GM18858 (cell line): ENCODE results near the gene DNAJB13.

Experiments
- ATAC-seq: cut with Tn5 transposase; IDR thresholded peaks from one replicate; pipeline ENCODE4 v1.9.1; 2021; ENCODE audit not compliant: unreplicated experiment

Gene DNAJB13

DNA sequence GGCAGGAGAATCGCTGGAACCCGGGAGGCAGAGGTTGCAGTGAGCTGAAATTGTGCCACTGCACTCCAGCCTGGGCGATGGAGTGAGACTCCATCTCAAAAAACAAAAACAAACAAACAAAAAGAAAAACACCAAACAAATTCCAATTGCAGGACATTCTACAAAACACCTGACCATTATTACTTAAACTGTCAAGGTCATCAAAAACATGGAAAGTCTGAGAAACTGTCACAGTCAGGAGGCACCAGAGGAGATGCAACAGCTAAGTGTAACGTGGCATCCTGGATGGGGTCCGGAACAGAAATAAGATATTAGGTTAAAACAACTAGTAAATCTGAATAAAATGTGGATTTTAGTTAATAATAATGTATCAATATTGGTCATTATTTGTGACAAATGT, 914 bp upstream of the DNAJB13 start:
- ATAC-seq, result no peak

DNA sequence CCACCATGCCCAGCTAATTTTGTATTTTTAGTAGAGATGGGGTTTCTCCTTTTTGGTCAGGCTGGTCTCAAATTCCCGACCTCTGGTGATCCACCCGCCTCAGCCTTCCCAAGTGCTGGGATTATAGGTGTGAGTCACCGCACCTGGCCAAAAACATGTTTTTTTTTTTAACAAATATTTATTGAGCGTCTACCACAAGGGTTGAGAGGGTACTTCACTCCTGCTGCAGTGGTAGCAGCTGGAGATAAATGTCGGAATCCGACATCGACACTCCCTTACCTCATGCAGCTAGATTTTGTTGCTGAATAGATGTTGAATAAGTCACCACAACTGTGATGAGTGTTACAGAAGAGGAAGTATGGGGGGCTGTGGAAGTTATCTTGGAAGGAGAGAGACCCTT, 971 bp downstream of the DNAJB13 start:
- no peak for ATAC-seq

DNA sequence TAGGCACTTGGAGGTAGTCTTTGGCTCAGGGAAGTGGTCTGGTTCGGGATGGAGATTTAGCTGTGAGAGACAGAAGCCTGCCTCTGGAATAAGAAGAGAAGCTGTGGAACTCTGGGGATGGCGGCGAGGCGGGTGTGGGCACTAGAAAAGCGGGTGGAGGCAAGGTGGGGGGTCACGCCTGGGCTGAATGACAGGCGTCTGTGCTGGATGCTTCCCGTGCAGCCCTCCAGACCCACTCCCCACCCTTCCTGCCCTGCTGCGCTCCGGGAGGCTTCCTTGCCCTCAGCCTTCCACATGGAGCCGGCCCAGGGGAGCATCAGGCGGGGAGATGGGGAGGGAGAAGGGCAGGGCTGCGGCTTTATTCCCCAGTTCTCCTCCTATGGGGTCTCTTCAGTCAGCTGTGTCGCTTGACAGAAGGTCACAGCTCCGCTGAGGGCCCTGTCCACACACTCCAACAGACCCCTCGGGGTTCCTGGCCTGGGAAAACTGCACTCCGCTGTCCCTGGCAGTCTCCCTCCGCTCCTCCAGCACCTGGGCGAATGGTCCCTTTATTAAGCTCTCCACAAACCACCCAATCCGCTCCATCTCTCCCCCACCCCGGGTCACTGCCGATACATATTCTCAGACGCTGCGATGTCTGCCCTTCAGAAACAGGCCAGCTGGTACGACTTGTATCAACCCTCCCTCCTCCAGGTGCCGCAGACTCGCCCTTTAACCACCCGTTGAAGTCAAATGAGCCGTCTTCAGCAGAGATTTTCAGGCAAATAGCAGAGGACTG, 6.2 kb downstream of the DNAJB13 start:
- ATAC-seq, result no peak

DNA sequence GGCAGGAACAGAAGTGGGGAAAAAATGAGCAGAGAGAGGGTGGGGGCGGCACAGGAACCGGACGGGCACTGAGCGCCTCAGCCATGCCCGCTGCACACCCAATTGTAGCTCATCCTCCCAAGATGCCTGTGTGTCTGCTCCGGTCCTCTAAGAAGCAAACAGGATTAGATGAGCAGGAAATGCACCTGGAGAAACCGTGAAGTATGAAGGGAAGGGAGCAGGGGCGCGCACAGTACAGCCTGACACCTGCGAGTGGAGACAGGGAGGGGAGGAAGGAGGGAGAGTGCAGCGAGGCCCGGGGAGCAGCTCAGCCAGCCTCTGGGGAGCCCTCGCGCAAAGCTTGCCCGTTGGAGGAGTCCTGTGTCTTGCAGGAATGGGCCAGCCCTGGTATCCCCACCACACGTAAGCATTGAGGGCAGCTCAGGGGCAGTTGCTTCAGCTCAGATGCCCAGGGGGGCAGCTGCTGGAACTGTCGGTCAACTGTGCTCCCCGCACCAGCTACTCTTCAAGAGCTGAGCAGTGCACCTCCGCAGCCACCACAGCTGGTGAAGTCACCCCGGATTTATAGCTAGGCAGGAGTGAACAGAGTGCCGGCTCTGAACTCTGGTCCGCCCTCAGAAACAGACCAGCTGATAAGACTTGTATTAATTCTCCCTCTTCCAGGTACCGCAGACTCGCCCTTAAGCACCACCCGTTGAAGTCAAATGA, 7.0 kb downstream of the DNAJB13 start:
- no peak for ATAC-seq

DNA sequence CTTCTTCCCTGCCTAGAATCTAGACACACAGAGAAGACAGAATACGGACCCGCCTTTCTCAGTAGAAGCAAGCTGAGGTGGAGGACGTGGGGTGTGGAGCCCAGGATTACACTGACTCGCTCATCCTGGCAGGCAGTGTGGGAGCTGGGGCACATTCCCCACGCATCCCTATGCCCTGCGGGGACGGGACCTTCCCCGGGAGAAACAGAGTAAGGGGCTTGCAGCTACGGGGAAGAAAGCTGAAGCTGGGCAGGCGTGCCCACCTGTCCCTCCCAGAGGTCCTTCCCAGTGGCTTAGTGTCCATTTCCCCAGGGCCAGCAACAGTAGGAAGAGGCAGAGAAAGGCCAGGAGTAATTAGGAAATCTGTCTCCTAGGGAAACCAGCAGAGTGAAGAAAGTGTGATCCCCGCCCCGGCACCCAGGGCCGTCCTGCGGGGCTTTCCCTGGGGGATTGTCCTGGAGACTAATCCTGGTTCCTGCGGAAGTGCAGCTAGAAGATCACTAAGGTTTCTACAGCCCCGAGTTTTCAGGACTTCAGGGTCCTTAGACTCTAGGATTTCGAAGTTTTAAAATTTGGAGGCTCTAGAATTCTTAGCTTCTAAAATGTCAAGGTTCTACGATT, 7.8 kb downstream of the DNAJB13 start:
- ATAC-seq, result no peak

- no peak for ATAC-seq
Measured at GRCh38 chr11:73961321-73961720, 10.5 kb downstream of the DNAJB13 start.

- ATAC-seq, result no peak
Measured at GRCh38 chr11:73962101-73962705, 11.4 kb downstream of the DNAJB13 start.

DNA sequence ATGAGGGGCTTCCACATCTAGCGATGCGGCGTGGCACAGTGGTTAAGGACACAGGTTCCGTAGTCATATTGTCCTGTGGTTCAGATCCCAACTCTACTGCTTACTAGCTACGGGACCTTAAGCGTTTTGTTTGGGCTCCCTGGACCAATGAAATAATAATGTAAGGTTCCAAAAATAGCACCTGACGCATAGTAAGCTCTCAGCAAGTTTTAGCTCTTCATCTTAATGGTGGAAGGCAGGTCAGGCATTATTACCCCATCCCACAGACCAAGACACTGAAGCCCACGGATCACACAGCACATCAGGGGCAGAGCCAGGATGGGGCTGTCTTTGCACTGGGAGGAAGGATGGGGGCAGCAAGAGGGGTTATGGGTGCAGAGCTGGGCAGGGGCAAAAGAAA, 13.0 kb downstream of the DNAJB13 start:
- no peak for ATAC-seq

GRCh38 chr11:73965076-73965763, 14.4 kb downstream of the DNAJB13 start:
- ATAC-seq, result no peak

GRCh38 chr11:73965764-73966121, 14.9 kb downstream of the DNAJB13 start:
- ATAC-seq, result no peak

- no peak for ATAC-seq
Measured at GRCh38 chr11:73968356-73968966, 17.6 kb downstream of the DNAJB13 start.

- no peak for ATAC-seq
Measured at GRCh38 chr11:73969091-73969490, 18.3 kb downstream of the DNAJB13 start.

GRCh38 chr11:73969991-73970800, 19.4 kb downstream of the DNAJB13 start:
- ATAC-seq, result no peak

DNA sequence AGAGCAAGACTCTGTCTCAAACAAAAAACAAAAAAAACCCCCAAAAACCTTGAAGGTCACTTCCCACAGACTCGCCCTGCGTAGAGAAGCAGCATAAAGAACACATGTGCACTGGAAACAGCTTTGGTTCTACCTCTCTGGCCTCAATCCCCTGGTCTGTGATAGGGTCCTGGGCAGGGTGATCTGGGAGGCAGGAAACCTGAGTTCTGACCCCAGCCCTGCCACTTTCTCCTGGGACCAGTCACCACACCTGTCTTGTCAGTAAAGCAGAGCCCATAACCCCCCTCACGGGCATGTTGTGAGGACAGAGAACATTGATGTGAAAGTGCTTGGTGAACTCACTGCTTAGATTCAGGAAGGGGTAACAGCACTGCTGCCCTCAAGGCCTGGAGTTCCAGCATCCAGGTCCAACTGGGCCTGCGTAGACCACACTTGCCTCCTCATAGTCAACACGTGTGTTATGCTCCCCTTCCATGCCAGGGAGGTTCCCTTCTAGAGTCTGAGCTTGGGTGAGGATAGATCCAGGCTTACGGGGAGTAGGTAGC, 20.4 kb downstream of the DNAJB13 start:
- no peak for ATAC-seq

DNA sequence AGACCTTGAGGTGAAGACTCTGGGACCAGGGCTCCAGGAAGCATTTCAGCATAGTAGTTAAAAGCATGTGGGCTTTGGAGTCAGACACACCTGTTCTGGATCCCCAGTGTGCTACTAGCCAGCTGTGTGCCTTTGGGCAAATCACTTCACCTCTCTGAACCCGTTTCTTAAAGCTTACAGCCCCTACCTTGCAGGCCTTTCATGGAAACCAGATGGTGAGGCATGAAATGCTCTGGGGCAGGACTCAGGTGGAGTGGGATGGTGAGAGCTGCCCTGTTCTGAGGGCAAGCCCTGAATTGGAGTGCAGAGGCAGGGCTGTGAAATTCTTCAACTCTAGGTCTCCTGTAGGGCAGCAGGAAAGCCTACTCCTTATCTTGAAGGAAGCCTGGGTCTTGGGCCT, 21.4 kb downstream of the DNAJB13 start:
- no peak for ATAC-seq

DNA sequence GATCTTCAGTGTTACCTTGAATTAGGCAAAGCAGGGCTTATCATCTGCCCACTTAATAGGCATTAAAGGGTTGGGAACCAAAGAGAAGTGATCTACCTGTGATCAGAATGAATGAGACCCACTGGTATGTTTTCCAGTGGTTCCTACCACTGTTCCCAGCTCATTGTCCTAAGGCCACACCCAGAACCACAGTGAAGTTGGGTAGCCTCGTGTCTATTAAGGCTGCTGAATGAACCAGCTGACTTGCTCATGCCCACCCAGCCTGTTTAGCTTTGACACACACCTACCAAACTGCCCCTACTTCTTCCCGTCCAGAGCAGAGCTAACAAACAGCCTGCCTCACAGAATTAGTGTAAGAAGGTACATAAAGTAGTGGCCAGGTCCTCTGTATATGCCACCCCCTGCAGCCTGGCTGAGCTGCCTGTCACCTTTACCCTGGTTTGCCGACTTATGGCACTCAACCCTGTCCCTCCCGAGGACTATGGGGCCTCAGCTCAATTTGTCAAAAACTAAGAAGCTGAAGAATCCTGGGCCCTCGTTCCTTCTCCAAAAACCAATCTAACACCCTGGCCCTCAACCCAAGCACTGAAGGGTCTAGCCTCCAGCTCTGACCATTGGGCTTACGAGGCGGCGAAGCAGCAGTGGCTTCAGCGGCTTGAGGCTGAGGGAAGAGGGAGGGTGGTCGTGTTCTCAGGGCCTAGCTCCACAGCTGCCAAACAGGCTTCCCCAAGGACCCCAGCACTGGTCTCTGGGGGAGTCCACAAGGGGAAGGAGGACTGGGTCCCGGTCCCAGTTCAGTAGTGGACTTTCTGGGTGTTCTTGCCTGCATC, 22.0 kb downstream of the DNAJB13 start:
- no peak for ATAC-seq

- no peak for ATAC-seq
Measured at GRCh38 chr11:73974604-73975478, 24.0 kb downstream of the DNAJB13 start.

DNA sequence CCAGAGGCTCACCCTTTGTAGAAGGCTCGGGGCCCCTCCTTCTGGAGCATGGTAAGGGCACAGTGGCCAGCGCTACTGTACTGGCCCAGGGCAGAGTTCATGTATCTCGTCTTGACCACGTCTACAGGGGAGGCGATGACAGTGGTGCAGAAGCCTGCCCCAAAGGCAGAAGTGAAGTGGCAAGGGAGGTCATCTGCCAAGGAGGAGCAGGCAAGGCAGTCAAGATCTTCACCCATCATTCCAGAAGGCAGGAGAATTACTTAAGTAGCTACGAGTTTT, 24.6 kb downstream of the DNAJB13 start:
- no peak for ATAC-seq
